ENCODE results near the gene TPRG1. TPM values are rescaled to one million over a fixed set of nuclear protein-coding genes. Genes with fewer than 3 reads are reported as not detected.

Gene TPRG1, protein sequence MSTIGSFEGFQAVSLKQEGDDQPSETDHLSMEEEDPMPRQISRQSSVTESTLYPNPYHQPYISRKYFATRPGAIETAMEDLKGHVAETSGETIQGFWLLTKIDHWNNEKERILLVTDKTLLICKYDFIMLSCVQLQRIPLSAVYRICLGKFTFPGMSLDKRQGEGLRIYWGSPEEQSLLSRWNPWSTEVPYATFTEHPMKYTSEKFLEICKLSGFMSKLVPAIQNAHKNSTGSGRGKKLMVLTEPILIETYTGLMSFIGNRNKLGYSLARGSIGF
- 4.4 TPM for total RNA-seq

DNA sequence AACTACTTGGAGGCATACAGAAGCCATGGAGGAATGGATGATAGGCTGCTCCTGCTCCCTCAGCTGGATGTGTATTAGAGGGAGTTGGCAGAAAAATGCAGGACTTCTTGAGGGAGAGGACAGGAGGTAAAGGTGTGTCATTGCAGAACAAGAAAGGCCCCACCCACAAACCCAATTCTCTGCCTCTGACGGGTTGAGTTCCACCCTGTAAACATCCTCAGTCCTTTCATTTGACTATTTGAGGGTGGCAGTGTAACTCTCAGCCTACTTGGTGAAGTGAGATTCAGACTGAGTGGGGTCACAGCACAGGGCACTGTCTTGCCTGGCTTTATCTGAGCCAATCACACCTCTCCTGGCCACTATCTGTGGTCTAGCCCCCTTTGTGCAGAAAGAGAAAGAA is at the start of gene TPRG1:
TSS of gene TPRG1 (plus strand) at position 265 of the 400 bp plus-strand sequence. CDS start 35,414 bp downstream, outside the sequence.

All from diencephalon (tissue), 1 donor.